Medulla oblongata (tissue), 1 donor: ENCODE results near the gene RASGRF2.

ENCODE experiments used
- DNase-seq: peaks from one replicate; pipeline ENCODE4 v3.0.0-alpha.2; 2015; ENCODE audit errors: extremely low spot score

RASGRF2 gene

DNA sequence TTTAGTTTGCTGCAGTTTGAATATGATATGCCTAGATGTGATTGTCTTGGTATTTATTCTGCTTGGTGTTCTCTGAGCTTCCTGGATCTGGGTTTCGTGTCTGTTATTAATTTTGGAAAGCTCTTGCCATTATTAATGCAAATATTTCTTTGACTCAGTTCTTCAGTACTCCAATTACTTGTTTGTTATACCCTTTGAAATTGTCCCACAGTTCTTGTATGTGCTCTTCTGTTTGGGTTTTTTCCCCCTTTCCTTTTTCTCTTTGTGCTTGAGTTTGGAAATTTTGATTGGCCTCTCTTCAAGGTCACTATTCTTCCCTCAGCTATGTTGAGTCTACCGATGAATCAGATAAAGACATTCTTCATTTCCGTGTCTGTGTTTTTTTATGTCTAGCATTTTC lies 176.4 kb downstream of the RASGRF2 start:
- no peak for DNase-seq

DNA sequence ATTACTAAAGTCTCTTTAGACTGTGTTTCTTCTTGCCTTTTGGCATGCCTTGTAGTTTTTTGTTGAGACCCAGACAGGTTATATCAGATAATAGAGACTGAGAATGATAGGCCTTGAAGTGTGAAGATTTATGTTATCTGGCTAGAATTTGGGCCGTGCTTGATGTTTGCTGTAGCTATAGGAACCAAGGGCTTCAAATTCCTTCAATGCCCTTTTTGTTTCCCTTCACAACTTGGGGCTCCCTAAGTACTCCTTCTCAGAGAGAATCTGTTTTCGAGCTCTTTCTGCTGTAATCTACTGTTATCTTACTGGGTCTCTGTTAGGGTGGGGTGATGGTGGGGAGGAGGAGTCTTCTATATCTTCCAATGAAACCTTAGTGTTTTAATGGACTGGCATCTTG lies 177.7 kb downstream of the RASGRF2 start:
- DNase-seq: no peak

DNA sequence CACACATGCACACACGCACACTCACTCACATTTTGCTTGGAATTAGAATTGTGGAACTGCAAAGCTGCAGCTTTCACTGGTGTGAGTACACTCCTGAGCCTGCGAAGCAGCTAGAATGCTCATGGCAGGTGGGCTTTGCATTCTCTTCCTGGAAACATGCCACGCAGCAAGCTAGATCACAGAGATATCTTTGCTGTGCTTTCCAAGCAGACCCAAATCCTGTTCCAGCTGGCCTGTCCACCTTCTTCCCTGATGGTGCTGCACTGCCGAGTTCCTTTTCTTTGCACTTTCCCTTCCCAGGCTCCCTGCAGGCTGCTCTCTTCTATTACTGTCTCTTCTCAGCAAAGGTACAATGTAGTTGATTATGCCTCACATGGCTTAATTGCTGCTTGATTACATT lies 180.3 kb downstream of the RASGRF2 start:
- DNase-seq: no peak

DNA sequence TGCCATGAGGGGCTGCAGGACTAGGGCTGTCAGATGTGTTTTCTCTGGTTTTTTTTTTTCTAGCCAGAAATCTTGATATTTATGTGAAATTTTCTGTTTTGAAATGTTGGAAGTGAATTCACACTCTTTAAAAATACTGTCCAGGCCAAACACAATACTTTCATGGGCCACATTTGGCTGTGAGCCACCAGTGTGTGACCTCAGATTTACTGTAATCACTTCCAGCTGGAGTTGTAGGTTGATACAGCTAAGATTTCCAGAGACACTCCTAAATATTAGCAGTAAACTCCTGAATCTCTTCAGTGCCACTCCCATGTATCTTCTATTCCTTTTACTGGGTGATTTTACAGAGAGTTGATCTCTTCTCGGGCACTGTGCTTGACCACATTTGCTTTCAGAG lies 180.8 kb downstream of the RASGRF2 start:
- no peak for DNase-seq

DNA sequence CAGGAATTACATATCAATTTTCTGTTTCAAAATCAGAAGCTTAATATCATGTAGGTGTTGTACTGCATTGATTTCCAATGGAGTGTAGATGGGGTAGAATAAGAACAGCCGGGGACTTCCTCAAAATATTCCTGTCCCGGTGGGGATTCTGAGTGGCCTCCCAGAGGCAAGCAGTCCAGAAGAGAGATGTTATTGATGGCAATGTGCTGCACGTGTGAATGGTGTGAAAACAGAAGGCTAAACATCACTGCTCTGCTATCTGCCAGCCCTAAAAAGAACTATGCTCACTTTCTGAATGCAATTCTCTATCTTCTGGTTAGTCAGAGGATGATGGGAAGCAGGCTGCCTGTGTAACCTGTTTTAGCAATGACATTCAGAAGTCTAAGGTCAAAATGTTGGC lies 181.9 kb downstream of the RASGRF2 start:
- no peak for DNase-seq

DNA sequence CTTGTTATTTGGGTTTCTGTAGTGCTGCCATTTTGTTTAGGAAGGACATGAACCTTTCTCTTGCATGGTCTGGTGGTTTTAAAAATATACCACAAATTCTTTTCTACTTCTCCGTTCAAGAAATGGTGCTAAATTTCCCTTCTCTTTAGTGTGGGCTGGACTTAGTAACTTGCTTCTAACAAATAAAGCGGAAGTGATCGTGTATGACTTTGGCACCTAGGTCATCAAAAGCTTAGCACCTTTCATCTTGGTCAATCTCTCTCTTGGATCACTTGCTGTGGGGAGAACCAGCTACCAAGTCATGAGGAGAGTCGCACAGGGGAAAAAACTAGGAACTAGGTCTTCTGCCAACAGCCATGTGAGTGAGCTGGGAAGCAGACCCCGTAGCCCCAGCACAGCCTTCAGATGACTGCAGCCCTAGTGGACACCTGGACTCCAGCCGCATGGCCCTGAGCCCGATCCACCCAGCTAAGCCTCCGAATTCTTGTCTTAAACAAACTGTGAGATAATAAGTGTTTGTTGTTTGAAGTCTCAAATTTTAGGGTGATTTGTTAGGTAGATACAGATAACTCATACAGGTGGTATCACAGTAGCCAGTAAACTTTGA lies 185.3 kb downstream of the RASGRF2 start:
- DNase-seq: no peak

DNA sequence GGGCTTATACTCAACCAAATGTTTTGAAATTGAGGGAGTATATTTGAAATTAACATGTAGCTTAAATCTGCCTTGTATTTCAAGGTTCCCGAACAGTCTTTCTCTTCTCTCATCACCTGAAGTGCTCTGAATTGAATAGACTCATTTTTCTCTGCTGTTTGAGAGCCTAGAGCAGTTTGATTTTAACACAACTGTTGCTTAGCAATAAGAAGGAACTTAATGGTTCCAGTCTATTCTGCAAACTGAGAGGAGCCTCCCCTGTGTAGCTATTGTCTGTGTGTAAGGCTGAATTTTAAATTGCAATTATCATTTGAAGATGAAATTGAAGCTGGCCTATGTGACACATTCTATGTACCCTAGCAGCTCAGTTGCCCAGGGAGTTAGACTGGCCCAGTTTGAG lies 185.9 kb downstream of the RASGRF2 start:
- no peak for DNase-seq

DNA sequence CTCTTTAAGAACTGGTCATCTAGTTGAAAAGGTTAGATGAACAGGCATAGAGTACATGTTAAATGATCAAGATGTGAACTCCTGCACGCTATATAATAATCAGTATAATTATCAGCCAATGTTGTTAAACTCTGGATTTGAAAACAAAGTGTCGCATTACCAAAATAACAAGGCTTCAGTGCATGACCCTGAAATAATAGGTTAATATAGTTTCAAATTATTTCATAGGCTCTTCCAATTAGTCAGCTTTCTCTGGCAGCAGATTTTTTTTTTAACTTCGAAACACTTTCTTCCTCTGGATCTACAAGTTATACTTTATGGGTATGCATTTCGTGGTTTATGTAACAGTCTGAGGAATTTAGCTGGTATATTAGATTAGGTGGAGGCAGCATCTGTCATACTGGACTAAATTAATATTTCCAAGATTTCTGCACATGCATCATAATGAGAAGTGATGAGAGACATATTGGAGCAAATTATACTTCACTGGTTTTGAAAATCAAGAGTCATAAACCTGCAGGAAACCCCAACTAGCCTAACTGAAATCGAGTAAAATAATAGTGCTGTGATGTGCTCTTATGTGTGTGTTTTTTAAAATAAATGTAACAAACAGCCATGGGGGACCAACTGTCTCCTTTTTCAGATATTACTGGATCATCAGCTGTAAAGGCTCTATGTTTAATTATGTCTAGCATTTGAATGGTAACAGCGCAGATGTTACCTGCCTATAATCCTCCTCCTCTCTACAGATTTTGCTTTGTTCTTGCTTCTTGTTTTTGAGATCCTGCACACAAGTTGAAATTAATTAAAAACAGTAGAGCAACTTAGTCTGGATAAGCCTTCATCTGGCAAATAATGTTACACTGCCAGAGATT lies 187.1 kb downstream of the RASGRF2 start:
- DNase-seq: no peak

DNA sequence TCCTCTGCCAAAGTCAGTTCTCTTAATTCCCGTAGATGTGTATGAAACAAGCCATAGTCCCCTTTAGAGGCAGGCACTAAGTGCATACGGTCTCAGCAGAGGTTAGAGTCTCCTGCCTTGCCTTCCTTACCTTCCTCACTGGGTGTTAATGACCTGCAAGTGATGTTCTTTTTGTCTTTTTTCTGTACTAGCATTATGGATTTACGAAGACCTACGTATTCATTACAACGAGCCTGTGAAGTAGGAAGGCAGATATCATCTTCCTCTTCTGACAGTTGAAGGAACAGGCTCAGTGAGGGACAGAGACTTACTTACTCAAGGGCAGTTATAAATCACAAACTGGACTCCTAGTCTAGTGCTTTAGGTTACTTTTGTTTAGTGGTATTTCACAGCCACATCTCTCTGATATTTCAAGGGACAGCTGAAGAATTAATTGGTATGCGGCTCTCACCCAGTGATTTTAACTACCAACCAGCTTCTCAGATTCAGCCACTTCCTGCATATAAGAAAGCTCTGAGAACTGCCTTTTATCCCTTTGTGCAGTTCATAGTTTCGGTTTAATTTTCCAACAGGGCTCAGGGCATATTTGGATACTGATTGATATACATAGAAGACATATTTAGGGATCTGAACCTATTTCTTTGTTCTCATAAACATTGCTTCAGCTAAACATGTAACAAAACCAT lies 187.9 kb downstream of the RASGRF2 start:
- DNase-seq: no peak

DNA sequence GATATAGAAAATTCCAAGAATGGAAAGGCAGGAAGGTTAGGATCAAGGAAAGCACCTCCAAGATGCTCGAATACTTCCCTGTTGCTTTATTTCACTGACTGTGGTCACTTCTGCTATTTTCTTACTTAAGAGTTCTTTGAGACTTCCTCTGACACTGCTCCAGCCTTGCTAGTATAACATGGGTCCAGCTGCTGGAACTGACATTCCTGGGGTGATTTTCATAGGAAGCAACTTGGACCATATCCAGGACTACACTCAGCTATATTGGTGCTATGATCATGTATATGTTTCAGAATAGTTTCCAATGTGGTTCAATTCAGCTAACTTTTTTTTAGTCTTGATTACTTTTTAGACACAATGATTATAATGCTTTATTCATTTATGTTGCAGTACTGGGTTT lies 191.4 kb downstream of the RASGRF2 start:
- DNase-seq: no peak

DNA sequence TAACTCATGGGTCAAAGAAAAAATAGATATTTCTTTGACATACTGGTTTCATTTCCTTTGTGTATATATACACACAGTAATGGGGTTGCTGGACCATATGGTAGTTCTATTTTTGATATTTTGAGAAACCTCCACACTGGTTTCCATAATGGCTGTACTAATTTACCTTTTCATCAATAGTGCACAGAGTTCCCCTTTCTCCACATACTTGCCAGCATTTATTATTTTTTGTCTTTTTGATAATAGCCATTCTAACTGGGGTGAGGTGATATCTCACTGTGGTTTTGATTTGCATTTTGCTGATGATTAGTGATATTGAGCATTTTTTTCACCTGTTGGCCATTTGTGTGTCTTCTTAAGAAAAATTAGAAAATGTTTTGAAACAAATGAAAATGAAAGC lies 194.6 kb downstream of the RASGRF2 start:
- no peak for DNase-seq

DNA sequence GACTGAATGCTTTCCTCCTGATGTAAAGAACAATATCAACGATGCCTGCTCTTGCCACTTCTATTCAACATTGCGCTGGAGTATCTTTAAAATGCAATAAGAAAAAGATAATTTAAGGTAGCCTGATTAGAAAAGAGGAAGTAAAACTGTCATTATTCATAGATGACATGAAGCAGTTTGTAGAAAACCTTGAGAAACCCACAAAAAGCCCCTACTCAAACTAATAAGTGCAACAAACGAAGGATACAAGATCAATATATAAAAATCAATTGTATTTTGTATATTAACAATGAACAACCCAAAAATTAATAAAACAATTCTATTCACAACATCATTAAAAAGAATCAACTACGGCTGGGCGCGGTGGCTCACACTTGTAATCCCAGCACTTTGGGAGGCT lies 196.6 kb downstream of the RASGRF2 start:
- DNase-seq: no peak

DNA sequence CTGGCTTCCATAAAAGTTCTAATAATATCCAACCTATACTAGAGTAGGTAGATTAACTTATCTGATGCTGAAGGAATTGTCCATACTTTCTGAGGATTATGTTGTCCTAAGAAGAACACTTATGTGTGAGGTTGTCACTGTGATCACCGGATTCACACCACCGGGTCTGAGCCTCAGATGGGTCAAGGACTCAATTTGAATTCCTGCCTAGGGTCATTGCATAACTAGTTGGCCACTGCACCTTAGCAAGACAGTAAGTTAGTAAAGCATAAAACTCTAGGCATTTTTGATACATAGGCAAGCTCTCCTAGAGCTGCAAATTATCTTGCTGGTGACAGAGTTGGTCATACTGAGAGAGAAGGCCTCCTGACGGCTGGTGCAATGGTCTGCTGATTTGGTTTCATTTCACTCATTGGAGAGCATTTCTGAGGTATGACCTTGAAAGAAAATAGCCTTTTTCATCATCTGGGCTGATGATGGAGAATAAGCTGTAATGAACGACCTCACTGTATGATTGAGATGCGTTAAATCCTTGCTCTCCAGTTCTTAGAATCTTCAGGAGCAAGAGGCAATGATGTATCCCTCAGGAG lies 200.9 kb downstream of the RASGRF2 start:
- no peak for DNase-seq

DNA sequence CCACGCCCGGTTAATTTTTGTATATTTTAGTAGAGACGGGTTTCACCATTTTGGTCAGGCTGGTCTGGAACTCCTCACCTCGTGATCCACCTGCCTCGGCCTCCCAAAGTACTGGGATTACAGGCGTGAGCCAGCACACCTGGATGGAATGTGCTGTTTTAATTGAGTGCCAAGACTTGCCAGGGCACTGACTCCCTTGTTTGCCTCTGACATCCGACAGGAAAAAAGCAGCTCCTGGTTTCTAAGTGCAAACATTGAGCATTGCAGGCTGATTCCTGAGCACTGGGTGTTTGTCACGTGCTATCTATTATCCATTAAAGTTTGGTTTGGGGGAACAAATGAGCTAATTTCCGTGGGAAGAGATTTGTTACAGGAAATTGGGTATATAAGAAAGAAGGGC lies 202.3 kb downstream of the RASGRF2 start:
- DNase-seq: no peak

DNA sequence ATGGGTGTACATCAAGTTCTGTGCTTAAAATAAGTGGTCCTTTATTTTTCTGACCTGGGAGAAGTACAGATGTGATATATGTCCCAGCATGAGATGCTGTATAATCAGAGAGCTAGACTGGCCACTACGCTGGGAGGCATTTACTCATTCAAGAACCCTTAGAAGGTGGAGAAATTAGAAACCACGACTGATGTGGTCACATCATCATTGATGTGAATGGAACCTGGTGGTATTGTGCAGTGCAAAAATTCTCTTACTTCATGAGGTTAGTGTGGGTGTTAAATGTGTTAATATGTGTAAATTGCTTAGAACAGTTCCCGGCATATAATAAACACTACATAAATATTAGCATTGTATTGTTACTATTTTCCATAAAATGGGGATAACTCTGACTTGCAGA lies 203.5 kb downstream of the RASGRF2 start:
- DNase-seq: no peak

DNA sequence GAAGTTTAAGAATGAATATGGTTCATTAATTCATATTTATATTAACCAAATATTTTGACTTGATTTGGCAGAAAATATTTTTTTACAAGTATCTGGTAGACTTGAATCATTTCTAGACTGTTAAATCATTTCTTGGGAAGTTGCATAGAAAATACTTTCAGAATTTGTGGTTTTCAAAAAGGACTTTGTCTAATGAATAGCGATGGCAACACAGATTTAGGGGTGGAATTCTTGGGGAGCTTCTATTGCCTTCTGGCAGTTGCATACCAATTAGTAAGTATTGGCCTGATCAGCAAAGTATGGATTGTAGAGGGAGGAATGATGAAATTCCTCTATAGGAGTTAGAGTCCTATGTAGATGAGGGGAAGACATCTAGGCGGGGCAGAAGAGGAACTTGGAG lies 204.3 kb downstream of the RASGRF2 start:
- DNase-seq: no peak

DNA sequence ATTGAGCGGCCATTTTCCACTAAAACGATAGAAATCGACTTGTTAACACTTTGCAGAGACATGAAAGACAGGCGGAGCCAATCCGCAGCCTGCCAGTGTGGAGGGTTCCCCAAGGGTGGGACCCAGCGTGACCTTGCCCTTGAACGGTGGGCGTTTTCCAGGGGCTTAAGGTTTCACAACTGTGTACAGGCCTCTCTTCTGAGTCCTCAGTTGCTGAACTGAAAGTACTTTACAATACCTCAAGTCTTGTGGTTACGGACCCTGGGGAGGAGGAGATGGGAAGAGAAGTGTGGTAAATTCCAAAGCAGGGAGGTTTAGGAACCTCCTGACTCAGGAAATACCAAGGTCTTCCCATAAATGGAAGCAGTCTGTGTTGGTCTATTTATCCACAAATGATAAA lies 204.8 kb downstream of the RASGRF2 start:
- no peak for DNase-seq

DNA sequence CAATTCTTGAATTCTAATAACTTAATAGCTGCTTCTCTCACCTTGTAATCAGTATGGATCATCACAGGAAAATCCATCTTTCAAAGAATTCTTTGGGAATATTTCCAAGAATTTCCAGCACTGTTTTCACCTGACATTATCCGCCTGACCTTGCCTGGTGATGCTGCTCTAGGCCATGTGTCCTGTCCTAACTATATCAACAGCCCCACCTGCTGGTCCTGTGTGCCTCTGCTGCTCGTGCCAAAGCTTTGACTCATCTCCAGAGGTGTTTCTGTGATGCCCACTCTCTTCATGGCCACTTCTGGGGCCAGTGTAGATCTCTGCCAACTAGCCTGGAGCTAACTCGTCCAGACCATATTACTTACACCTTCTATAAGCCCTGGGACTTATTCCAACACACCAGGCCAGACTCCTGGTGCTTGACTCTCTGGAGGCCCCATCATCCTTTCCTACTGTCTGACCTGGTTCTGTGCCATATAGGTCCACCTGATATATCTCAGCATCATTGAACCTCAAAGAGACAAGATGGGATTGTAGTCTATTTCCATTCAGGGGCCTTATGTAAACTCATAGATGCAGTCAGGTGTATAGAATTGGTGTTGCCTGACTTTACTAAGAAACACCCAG lies 205.4 kb downstream of the RASGRF2 start:
- peak; percentile 71 for DNase-seq

DNA sequence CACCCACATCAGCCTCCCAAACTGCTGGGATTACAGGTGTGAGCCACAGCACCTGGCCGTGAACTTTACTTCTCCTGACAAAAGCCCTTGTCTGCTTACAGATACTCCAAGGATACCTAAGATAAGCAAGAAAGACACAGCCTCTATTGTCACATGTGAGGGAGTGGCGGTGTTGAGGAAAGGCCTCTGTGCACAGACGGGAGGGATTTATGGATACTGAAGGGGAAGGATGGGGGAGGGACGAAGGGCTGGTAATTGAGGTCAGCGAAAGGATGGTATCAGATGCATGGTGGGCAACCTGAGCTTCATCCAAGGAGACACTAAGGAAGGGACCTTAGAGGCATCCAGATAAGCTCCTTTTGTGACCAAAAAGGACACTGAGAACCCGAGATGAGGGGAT lies 206.3 kb downstream of the RASGRF2 start:
- DNase-seq: no peak

DNA sequence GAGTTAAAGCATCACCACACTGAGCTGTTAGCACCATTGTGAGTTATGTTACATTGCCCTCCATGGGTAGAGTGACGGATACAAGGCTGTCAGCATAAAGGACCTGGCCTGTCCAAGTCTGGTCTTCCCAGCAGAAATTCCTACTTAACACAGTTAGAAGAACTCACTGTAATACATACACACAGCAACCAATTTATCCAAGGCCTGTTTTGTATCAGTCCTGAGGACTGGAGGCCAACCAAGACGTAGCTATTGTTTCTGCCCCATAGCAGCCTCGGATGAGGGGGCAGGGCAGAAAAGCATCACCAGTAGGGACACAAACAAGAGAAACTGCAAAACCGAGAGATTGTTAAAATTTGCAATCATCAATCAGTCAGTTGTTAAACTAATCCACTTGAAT lies 206.9 kb downstream of the RASGRF2 start:
- no peak for DNase-seq

DNA sequence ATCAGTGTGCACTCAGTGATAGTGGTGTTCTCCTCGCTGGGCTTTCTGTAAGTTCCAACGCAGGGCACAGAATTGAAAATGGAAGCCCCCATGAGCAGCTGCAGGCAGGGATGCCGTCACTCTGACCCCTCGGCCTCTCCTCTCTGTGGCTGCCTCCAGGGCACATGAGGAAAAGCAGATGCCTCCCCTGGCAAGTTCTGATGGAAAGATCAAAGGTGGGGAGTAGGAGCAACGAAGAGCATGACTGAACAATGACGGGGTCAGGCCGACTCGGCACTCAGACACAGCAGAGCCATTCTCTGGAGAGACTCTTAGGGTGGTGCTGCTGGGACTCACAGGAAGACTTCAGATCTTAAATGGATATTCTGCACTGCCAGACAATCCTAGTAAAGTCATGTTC lies 207.4 kb downstream of the RASGRF2 start:
- DNase-seq: no peak

DNA sequence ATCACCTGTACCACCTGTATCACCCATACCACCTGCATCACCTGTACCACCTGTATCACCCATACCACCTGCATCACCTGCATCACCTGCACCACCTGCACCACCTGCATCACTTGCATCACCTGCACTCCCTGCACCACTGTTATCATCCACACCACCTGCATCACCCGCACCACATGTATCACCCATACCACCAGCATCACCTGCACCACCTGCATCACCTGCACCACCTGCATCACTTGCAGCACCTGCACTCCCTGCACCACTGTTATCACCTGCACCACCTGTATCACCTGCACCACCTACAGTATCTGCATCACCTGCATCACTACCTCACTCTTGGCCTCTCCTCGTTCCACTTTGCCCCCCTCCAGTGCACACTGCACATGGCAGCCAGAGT lies 209.8 kb downstream of the RASGRF2 start:
- no peak for DNase-seq
